Hepatocyte (in vitro differentiated cells): ENCODE measurements around the gene CDH10. TPM values are rescaled to one million over a fixed set of nuclear protein-coding genes. Genes with fewer than 3 reads are reported as not detected.
A peak's percentile ranks its signal among the peaks of the same experiment; 100 is the strongest.

Experiments used
- DNase-seq: peaks from one replicate; pipeline ENCODE4 v3.0.0-alpha.2; 2016; ENCODE audit warnings: low spot score
- H2AFZ ChIP-seq: fragments of 200-600 bp; sonication (generic); 2 replicates; pipeline ENCODE4 v1.6.0; 2016; ENCODE audit warnings: antibody characterized with exemption, mild to moderate bottlenecking
- H3K27ac ChIP-seq: fragments of 200-600 bp; sonication (generic); 2 replicates; pipeline ENCODE4 v1.5.1; 2016; ENCODE audit warnings: mild to moderate bottlenecking
- H3K27me3 ChIP-seq: fragments of 200-600 bp; sonication (generic); 2 replicates; pipeline ENCODE4 v1.6.1; 2016
- H3K36me3 ChIP-seq: fragments of 200-600 bp; sonication (generic); replicated peaks from 2 replicates; pipeline ENCODE4 v1.5.1; 2016; ENCODE audit warnings: low read depth; ENCODE audit not compliant: insufficient read depth
- H3K4me1 ChIP-seq: fragments of 200-600 bp; sonication (generic); 2 replicates; pipeline ENCODE4 v1.5.1; 2016; ENCODE audit warnings: mild to moderate bottlenecking, moderate library complexity; ENCODE audit not compliant: insufficient read depth
- H3K4me2 ChIP-seq: fragments of 200-600 bp; sonication (generic); 2 replicates; pipeline ENCODE4 v1.6.0; 2016
- H3K4me3 ChIP-seq: fragments of 200-600 bp; sonication (generic); 2 replicates; pipeline ENCODE4 v1.5.1; 2016; ENCODE audit warnings: mild to moderate bottlenecking
- H3K79me2 ChIP-seq: fragments of 200-600 bp; sonication (generic); 2 replicates; pipeline ENCODE4 v1.6.0; 2017; ENCODE audit warnings: mild to moderate bottlenecking
- H3K9me2 ChIP-seq: fragments of 200-600 bp; sonication (generic); replicated peaks from 2 replicates; pipeline ENCODE4 v1.6.0; 2017; ENCODE audit warnings: mild to moderate bottlenecking; ENCODE audit not compliant: insufficient read depth
- H3K9me3 ChIP-seq: fragments of 200-600 bp; sonication (generic); 2 replicates; pipeline ENCODE4 v1.5.1; 2016; ENCODE audit warnings: low read depth, mild to moderate bottlenecking
- H4K20me1 ChIP-seq: fragments of 200-600 bp; sonication (generic); 2 replicates; pipeline ENCODE4 v1.6.0; 2016; ENCODE audit warnings: mild to moderate bottlenecking; ENCODE audit not compliant: insufficient read depth, poor library complexity, severe bottlenecking
- CTCF ChIP-seq: fragments of 200-600 bp; sonication (generic); IDR thresholded peaks from 2 replicates; pipeline ENCODE4 v1.5.1; 2016; ENCODE audit warnings: antibody characterized with exemption, mild to moderate bottlenecking; ENCODE audit not compliant: poor library complexity
- EZH2 ChIP-seq: fragments of 200-600 bp; sonication (generic); IDR thresholded peaks from 2 replicates; pipeline ENCODE4 v1.6.1; 2016; ENCODE audit warnings: antibody characterized with exemption, mild to moderate bottlenecking, borderline replicate concordance
- EZH2phosphoT487 ChIP-seq: fragments of 200-600 bp; sonication (generic); IDR thresholded peaks from one replicate; pipeline ENCODE4 v1.6.1; 2018; ENCODE audit warnings: antibody characterized with exemption, mild to moderate bottlenecking, low read depth, moderate library complexity; ENCODE audit not compliant: unreplicated experiment, severe bottlenecking
- WGBS: methylation state at CpG from one replicate; pipeline ENCODE4 v1.1.6; 2016; ENCODE audit warnings: low lambda C conversion rate; ENCODE audit errors: missing lambda C conversion rate; 5-methylcytosine and 5-hydroxymethylcytosine counted together
- polyA plus RNA-seq: library from polyadenylated mRNA; unstranded; fragments of >200 nt; fragmentation: Nextera tagmentation; extraction: Ambion mirVana; gene quantifications from 2 replicates; pipeline ENCODE4 v1.2.1, GENCODE V29; 2016
- total RNA-seq: library from RNA; depleted of rRNA; stranded (reverse); fragments of >200 nt; gene quantifications from 2 replicates; pipeline ENCODE4 v1.2.3, GENCODE V29; 2014

The CDH10 gene
- total and polyA plus RNA-seq, 2 experiments from 2014 or later = 3.2 to 4.9 TPM

- H4K20me1 ChIP-seq = no peaks in the 10 kb centered on the region
- no peak overlapping the region for H3K27ac ChIP-seq
- no peak overlapping the region for H2AFZ ChIP-seq
- DNase-seq = no peak
- H3K27me3 ChIP-seq = no peaks in the 10 kb centered on the region
- WGBS = 88% methylated on average over 4 of the region's 4 CpGs
- H3K4me1 ChIP-seq = no peaks in the 10 kb centered on the region
- H3K4me3 ChIP-seq = no peak overlapping the region
- no peaks in the 10 kb centered on the region for H3K9me3 ChIP-seq
- no peaks in the 10 kb centered on the region for H3K79me2 ChIP-seq
- no peak for TF ChIP-seq CTCF
- TF ChIP-seq EZH2phosphoT487 = no peak
- no peak for TF ChIP-seq EZH2
- H3K4me2 ChIP-seq = no peak overlapping the region
- no peaks in the 10 kb centered on the region for H3K9me2 ChIP-seq
- H3K36me3 ChIP-seq = no peaks in the 10 kb centered on the region
These were observed 23.3 kb upstream of the CDH10 start for GRCh38 chr5:24668050-24668449.

GRCh38 chr5:24649531-24649930, 4.8 kb upstream of the CDH10 start:
- no peak overlapping the region for H3K4me3 ChIP-seq
- H3K79me2 ChIP-seq = no peaks in the 10 kb centered on the region
- H3K27me3 ChIP-seq = no peaks in the 10 kb centered on the region
- TF ChIP-seq EZH2phosphoT487 (no peak), EZH2 (no peak), CTCF (no peak)
- peak; percentile 26 for DNase-seq
- peaks cover 15% of the 10 kb centered on the region for H3K4me1 ChIP-seq
- peak overlapping the region; percentile 38 for H2AFZ ChIP-seq
- H3K36me3 ChIP-seq = no peaks in the 10 kb centered on the region
- no peaks in the 10 kb centered on the region for H4K20me1 ChIP-seq
- WGBS = 33% methylated on average over 3 of the region's 3 CpGs
- H3K9me3 ChIP-seq = no peaks in the 10 kb centered on the region
- no peaks in the 10 kb centered on the region for H3K9me2 ChIP-seq
- H3K4me2 ChIP-seq = peak overlapping the region; percentile 17
- no peak overlapping the region for H3K27ac ChIP-seq

- no peaks in the 10 kb centered on the region for H3K36me3 ChIP-seq
- H3K79me2 ChIP-seq = no peaks in the 10 kb centered on the region
These were observed 2.1 kb upstream of the CDH10 start for GRCh38 chr5:24646915-24647314.

More at GRCh38 chr5:24646915-24647314, 2.1 kb upstream of the CDH10 start:
- H3K27me3 ChIP-seq = no peaks in the 10 kb centered on the region
- H3K9me2 ChIP-seq = no peaks in the 10 kb centered on the region
- no peak for TF ChIP-seq CTCF
- no peak for TF ChIP-seq EZH2
- no peak overlapping the region for H3K27ac ChIP-seq
- H3K4me1 ChIP-seq = peaks cover 15% of the 10 kb centered on the region
- H3K9me3 ChIP-seq = no peaks in the 10 kb centered on the region
- peak; percentile 20 for DNase-seq
- no peak overlapping the region for H3K4me3 ChIP-seq
- H4K20me1 ChIP-seq = no peaks in the 10 kb centered on the region
- no peak overlapping the region for H3K4me2 ChIP-seq
- H2AFZ ChIP-seq = no peak overlapping the region
- 36% methylated on average over 1 of the region's 1 CpG for WGBS
